ENCODE results near the gene C3AR1.

The C3AR1 gene

DNA sequence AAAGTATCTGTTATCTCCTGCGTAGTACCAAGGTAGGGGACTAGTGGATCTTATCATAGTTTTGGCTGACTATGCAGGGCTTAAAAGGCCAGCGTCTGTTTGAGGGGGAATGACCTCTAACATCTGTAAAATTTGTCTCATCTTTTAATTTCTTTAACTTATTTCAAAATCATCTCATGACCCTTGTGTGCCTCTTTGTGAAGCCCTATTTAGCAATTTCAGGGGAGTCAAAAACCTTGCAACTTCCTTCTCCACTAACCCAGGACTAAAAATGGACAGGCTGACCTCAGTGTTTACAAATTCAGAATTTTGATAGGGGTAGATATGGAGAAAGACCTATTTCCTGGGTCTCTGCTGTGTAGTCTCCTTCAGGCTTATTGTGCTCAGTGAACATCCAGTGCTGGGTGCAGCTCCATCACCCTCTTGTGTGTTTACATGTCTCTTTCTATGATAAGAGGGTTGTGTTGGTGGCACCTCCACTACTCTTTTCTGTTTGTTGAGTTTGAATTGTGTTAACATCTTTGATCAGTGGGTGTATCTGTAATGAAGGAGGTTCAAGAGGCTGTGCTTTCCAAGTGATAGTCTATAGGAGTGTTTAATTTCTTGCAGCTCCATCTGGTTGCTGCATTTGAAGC lies 30.2 kb upstream of the C3AR1 start:
- TF ChIP-seq ZNF565 (CRISPR knock-in tag; conservative IDR thresholded peaks at IDR 0.05; ENCODE audit: low read depth) = no peak
- TF ChIP-seq PATZ1 (CRISPR knock-in tag; IDR thresholded peaks at IDR 0.05; ENCODE audit: borderline replicate concordance) = no peak
- no peak for TF ChIP-seq ARNTL (CRISPR knock-in tag; IDR thresholded peaks at IDR 0.05; ENCODE audit: borderline replicate concordance, low read depth)
- no peak for TF ChIP-seq PPARA (CRISPR knock-in tag; IDR thresholded peaks at IDR 0.05; ENCODE audit: borderline replicate concordance)
- no peak for TF ChIP-seq OSR1 (CRISPR knock-in tag; IDR thresholded peaks at IDR 0.05)
- TF ChIP-seq TOX (CRISPR knock-in tag; IDR thresholded peaks at IDR 0.05; ENCODE audit: borderline replicate concordance) = no peak
- TF ChIP-seq, protein P1, sequence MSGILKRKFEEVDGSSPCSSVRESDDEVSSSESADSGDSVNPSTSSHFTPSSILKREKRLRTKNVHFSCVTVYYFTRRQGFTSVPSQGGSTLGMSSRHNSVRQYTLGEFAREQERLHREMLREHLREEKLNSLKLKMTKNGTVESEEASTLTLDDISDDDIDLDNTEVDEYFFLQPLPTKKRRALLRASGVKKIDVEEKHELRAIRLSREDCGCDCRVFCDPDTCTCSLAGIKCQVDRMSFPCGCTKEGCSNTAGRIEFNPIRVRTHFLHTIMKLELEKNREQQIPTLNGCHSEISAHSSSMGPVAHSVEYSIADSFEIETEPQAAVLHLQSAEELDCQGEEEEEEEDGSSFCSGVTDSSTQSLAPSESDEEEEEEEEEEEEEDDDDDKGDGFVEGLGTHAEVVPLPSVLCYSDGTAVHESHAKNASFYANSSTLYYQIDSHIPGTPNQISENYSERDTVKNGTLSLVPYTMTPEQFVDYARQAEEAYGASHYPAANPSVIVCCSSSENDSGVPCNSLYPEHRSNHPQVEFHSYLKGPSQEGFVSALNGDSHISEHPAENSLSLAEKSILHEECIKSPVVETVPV (CRISPR knock-in tag; IDR thresholded peaks at IDR 0.05) = no peak
- TF ChIP-seq CSDC2 (CRISPR knock-in tag; IDR thresholded peaks at IDR 0.05) = no peak
- TF ChIP-seq ZFP3 (CRISPR knock-in tag; IDR thresholded peaks at IDR 0.05) = no peak
- TF ChIP-seq ESRRG (CRISPR knock-in tag; IDR thresholded peaks at IDR 0.05) = no peak
- TF ChIP-seq ZC3H10 (CRISPR knock-in tag; IDR thresholded peaks at IDR 0.05) = no peak
- TF ChIP-seq GLIS3 (CRISPR knock-in tag; IDR thresholded peaks at IDR 0.05) = no peak
- TF ChIP-seq POU6F1 (CRISPR knock-in tag; IDR thresholded peaks at IDR 0.05; ENCODE audit: borderline replicate concordance, low read depth) = no peak
- no peak for TF ChIP-seq SNAI2 (CRISPR knock-in tag; IDR thresholded peaks at IDR 0.05)
- no peak for TF ChIP-seq ZFP30 (CRISPR knock-in tag; IDR thresholded peaks at IDR 0.05)
- no peak for TF ChIP-seq ZNF70 (CRISPR knock-in tag; IDR thresholded peaks at IDR 0.05)
- no peak for TF ChIP-seq ZNF8 (CRISPR knock-in tag; IDR thresholded peaks at IDR 0.05)
- TF ChIP-seq TCF4 (CRISPR knock-in tag; IDR thresholded peaks at IDR 0.05; ENCODE audit: borderline replicate concordance) = no peak
- TF ChIP-seq BACH2 (CRISPR knock-in tag; IDR thresholded peaks at IDR 0.05; ENCODE audit: borderline replicate concordance) = no peak
- no peak for TF ChIP-seq ISL1 (CRISPR knock-in tag; IDR thresholded peaks at IDR 0.05)
- ATAC-seq = no peak

GRCh38 chr12:8093291-8093690 lies 27.1 kb upstream of the C3AR1 start:
- ATAC-seq = no peak
- TF ChIP-seq PPARA (CRISPR knock-in tag; IDR thresholded peaks at IDR 0.05; ENCODE audit: borderline replicate concordance) = no peak
- no peak for TF ChIP-seq BACH2 (CRISPR knock-in tag; IDR thresholded peaks at IDR 0.05; ENCODE audit: borderline replicate concordance)
- no peak for TF ChIP-seq ZFP30 (CRISPR knock-in tag; IDR thresholded peaks at IDR 0.05)
- TF ChIP-seq SNAI2 (CRISPR knock-in tag; IDR thresholded peaks at IDR 0.05) = no peak
- no peak for TF ChIP-seq GLIS3 (CRISPR knock-in tag; IDR thresholded peaks at IDR 0.05)
- TF ChIP-seq RARB (CRISPR knock-in tag; IDR thresholded peaks at IDR 0.05) = no peak
- no peak for TF ChIP-seq ARNTL (CRISPR knock-in tag; IDR thresholded peaks at IDR 0.05; ENCODE audit: borderline replicate concordance, low read depth)
- TF ChIP-seq ZNF565 (CRISPR knock-in tag; conservative IDR thresholded peaks at IDR 0.05; ENCODE audit: low read depth) = no peak
- no peak for TF ChIP-seq ZNF8 (CRISPR knock-in tag; IDR thresholded peaks at IDR 0.05)
- no peak for TF ChIP-seq CSDC2 (CRISPR knock-in tag; IDR thresholded peaks at IDR 0.05)
- TF ChIP-seq, protein P2, sequence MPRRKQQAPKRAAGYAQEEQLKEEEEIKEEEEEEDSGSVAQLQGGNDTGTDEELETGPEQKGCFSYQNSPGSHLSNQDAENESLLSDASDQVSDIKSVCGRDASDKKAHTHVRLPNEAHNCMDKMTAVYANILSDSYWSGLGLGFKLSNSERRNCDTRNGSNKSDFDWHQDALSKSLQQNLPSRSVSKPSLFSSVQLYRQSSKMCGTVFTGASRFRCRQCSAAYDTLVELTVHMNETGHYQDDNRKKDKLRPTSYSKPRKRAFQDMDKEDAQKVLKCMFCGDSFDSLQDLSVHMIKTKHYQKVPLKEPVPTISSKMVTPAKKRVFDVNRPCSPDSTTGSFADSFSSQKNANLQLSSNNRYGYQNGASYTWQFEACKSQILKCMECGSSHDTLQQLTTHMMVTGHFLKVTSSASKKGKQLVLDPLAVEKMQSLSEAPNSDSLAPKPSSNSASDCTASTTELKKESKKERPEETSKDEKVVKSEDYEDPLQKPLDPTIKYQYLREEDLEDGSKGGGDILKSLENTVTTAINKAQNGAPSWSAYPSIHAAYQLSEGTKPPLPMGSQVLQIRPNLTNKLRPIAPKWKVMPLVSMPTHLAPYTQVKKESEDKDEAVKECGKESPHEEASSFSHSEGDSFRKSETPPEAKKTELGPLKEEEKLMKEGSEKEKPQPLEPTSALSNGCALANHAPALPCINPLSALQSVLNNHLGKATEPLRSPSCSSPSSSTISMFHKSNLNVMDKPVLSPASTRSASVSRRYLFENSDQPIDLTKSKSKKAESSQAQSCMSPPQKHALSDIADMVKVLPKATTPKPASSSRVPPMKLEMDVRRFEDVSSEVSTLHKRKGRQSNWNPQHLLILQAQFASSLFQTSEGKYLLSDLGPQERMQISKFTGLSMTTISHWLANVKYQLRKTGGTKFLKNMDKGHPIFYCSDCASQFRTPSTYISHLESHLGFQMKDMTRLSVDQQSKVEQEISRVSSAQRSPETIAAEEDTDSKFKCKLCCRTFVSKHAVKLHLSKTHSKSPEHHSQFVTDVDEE (CRISPR knock-in tag; IDR thresholded peaks at IDR 0.05) = no peak
- TF ChIP-seq TCF4 (CRISPR knock-in tag; IDR thresholded peaks at IDR 0.05; ENCODE audit: borderline replicate concordance) = no peak
- TF ChIP-seq ZNF70 (CRISPR knock-in tag; IDR thresholded peaks at IDR 0.05) = no peak
- TF ChIP-seq, protein P3, sequence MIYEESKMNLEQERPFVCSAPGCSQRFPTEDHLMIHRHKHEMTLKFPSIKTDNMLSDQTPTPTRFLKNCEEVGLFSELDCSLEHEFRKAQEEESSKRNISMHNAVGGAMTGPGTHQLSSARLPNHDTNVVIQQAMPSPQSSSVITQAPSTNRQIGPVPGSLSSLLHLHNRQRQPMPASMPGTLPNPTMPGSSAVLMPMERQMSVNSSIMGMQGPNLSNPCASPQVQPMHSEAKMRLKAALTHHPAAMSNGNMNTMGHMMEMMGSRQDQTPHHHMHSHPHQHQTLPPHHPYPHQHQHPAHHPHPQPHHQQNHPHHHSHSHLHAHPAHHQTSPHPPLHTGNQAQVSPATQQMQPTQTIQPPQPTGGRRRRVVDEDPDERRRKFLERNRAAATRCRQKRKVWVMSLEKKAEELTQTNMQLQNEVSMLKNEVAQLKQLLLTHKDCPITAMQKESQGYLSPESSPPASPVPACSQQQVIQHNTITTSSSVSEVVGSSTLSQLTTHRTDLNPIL (CRISPR knock-in tag; IDR thresholded peaks at IDR 0.05; ENCODE audit: low read depth) = no peak
- no peak for TF ChIP-seq ZFP3 (CRISPR knock-in tag; IDR thresholded peaks at IDR 0.05)
- TF ChIP-seq OSR1 (CRISPR knock-in tag; IDR thresholded peaks at IDR 0.05) = no peak
- no peak for TF ChIP-seq ESRRG (CRISPR knock-in tag; IDR thresholded peaks at IDR 0.05)

All from SK-N-SH treated with all-trans-retinoic acid at 6 μM for 48 hours (cell line).